T-helper 22 cell (primary cell): ENCODE measurements around the gene CBLN1.

Experiments
- DNase-seq: peaks from one replicate; pipeline ENCODE4 v3.0.0-alpha.2; 2020; ENCODE audit warnings: low read depth

Gene CBLN1

DNA sequence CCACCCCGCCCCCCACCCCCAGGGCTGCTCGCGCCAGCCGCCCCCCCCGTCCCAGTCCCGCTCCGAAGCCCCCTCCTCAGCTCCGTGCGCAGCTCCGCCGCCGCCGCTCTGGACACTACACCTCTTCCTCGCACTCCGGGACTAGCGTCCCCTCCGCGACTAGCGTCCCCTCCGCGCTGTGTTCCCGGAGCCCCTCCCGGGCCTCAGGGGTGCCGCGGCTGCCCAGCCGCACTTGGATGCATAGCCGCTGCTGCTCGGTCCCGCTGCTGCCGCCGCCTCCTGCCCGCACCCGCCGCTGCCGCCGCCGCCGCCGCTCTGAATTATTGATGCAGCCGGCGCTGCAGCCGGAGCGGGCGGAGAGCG lies at the start of gene CBLN1:
Gene CBLN1 (minus strand): TSS at position 359 of the 363 bp plus-strand sequence. CDS start 373 bp downstream, outside the sequence.
- DNase-seq = no peak

DNA sequence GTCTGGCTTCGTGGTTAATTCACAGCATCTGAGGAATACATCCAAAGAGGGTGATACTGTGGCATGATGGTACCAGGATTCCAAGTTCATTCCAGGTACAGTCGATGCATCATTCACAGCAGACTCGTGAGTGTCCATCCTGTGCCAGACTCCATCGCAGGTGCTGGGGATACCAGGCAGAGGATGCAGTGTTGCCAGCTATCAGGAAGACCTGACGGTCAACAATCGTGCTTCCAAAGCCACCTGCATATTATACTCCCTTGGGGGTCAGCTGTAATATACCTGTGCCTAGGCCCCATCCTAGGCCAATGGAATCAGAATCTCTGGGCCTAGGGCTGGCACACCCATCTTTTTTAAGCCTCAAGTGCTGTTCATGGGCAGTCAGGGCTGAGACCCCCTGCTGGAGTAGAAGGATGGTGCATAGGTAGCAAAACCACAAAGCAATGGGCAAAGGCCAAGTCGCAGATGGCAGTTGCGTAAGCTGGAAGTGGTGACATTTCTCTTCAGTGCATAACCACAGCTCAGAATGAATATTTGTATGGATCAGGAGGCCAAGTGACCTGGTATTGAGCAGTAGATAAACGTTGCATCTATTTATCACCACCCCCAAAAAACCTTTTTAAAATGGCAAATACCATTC lies 49.0 kb upstream of the CBLN1 start:
- DNase-seq = no peak

- no peak for DNase-seq
These were observed 46.7 kb upstream of the CBLN1 start for GRCh38 chr16:49328325-49328724.

DNA sequence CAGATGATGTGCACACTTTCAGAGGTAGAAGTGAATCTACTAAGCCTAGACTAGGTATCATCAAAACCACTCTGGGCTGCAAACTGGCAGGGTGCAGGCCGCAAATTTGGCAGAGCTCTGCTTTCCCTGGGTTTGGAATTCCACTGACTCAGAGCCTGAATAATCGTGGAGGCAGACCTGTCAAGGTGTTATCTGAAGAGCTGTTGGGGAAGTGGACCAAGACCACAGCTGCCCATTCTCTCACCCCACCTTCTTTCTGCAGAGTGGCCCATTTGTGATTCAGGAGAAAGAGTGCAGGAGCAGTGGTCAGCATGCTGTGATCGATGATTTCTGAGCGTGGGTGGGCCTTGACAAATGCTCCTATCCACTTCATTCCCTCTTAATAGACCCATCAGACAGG lies 45.8 kb upstream of the CBLN1 start:
- DNase-seq = no peak

- DNase-seq = no peak
These were observed 43.1 kb upstream of the CBLN1 start for GRCh38 chr16:49324703-49325102.

DNA sequence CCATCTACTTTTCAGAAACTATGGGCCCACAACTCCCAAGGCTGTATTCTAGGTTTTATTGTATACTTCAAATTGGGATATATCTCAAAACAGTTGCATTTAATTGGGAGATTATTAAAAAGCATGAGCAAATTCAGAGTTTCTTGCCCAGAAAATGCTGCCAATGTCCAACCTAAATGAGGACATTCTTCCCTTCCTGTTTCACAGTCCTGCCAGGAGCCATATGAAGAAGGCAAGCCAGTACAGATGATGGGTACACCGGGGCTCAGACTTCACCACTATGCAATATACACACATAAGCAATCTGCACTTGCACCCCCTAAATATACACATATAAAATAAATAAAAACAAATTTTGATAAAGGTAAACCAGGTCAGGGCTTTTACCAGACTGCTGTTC lies 34.0 kb upstream of the CBLN1 start:
- DNase-seq = no peak

DNA sequence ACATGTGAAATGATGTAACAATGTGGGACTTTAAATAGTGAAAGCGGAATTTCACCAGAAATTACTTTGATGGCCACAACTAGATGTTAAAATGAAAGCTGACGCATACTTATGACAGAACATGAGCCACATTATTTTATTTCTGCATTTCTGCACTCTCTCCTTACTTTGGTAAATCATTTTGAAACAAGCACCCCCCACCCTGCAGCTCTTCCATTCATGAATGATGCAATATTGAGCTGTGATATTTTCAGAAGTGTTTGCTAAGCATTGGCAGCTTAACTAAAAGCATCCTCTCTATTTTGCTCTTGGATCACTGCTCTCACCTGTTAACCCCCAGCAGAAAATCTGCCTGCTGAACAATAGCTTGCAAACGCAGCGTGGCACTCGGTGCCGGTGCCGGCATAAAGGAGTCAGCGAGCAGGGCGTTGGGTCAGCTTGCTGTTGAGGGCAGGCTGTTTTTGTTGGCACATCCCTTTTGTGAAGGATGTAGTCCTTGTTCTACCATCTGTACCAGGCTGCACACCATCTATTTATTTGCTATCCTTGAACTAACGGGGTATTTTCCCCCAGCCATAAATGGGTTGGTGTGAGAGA lies 30.8 kb upstream of the CBLN1 start:
- no peak for DNase-seq

GRCh38 chr16:49311823-49312222 lies 30.2 kb upstream of the CBLN1 start:
- DNase-seq = no peak

DNA sequence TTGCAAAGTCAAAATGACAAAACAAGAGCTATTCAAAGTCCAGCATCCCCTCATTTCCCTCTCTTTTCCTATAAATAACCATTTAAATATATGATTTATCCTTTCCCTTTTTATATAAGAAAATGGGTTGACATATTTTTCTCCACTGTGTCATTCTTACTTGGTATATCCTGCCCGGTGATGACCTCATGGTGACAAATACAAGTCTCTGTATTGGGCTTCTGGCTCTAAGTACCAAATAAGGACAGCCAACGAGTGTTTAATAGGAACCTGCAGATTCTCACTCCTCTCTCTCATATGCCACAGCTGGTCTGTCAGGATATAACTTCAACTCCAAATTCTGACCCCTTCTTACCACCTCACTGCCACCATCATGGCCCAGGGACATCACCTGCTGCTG lies 25.5 kb upstream of the CBLN1 start:
- no peak for DNase-seq

DNA sequence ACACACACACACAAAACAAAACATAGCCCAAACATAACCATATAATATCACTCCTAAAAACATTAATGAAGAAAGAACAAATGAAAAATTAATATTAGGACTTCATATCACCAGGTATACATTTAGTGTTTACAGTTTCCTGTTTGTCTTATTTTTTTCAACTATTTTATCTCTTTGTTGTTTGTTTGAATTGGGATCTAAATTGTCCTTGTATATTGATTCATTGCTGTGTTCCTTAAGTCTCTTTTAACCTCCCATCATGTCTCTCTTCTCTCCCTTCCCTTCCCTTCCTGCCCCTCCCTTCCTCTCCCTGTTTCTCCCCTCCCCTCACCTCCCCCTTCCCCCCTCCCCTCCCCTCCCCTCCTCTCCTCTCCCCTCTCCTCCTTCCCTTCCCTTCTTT lies 23.8 kb upstream of the CBLN1 start:
- no peak for DNase-seq

DNA sequence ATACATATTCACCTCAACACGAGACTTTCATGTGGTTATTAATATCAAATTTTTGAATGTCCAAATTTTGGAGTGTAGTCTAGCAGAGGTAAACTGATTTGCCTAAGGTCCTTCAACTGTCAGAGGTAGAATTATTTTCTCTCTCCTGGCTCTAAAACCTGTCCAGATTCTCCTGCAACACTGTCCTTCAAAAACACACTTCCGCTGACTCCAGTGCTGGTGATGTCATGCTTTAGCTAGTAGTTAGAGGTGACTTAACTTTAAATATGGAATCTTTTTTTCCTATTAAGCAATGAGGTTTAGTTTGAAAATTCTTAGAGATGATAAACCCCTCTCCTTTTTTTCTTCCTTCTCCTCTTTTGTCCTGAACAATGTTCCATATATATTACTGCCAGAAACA lies 10.8 kb upstream of the CBLN1 start:
- DNase-seq = no peak

DNA sequence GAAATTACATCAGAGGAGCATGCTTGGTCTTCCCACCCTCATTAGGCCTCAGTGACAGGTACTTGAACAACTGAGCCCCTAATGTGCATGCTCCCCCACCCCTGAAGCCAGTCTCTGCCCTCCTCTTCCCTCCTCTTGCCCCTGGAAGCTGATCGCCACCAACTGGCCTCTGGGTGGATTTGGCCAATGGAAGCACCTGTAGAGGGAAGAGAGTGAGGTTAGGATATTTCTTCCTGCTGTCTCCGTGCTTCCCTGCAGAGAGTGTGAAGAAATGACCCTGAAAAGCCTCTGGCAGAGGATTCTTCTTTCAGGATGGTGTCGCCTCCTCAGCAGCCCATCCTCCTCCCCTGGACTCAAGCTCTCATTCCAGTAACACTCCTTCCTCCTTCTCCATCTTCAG lies 5.9 kb upstream of the CBLN1 start:
- no peak for DNase-seq

GRCh38 chr16:49284962-49285361 lies 3.3 kb upstream of the CBLN1 start:
- DNase-seq = no peak

- no peak for DNase-seq
These were observed 1.9 kb upstream of the CBLN1 start for GRCh38 chr16:49283376-49284049.

- DNase-seq = no peak
These were observed 1.2 kb upstream of the CBLN1 start for GRCh38 chr16:49282690-49283375.

DNA sequence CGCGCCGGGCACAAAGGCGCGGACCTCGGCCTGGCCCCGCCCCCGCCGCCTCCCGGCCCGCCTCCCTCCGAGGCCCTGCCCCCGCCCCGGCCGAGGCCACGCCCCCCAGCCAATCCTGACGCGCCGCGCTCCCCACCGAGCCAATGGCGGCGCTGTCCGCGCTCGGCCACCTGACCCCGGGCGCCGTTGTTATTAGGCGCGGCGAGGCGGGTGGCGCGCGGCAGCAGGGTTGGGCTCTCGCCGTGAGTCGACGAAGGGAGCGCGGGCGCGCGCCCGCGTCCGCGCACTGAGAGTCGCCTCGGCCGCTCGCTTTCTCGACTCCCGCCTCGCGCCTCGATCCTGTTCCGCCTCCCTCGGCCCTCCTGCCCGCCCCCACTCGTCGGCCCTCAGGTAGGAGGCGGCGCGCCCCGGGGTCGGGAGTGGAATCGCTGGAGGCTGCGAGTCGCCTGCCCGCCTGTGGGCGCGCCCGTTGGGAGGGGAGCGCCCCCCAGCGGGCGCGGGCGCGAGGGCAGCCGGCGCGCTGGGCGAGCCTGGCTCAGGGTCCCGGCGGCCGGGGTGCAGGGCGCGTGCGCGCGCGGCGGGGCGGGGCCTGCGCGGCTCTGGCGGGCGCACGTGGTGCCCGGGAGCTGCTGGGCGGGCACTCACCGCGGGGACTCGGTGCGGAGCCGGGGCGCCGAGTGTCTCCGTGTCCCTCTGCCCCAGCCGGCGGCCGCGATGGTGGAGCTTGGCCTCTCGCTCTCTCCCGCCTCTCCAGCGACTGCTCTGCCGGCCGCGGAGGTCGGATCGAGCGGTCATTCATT lies 405 bp upstream of the CBLN1 start:
- no peak for DNase-seq

DNA sequence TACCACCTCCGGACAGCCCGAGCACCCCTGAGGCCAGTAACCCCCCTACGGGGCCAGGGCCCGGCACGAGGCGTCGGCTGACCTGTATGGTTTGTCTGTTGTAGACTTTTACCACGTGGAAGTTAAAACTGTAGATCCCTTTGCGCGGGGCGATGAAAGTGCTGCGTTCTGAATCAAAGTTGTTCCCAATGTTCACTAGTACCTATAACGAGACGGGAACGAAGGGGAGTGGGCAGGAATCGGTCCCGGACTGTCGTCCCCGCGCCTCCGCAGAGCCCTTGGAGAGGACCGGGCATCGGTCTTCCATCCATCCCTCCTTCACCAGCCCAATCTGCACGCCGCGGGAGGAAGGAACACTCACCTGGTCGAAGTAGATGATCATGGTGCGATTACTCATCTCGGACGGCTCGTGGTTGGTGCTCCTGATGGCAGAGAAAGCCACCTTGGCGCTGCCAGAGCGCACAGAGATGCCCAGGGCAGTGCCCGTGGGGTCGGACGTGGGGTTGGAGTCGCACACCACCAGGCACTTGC lies 732 bp downstream of the CBLN1 start:
- no peak for DNase-seq

DNA sequence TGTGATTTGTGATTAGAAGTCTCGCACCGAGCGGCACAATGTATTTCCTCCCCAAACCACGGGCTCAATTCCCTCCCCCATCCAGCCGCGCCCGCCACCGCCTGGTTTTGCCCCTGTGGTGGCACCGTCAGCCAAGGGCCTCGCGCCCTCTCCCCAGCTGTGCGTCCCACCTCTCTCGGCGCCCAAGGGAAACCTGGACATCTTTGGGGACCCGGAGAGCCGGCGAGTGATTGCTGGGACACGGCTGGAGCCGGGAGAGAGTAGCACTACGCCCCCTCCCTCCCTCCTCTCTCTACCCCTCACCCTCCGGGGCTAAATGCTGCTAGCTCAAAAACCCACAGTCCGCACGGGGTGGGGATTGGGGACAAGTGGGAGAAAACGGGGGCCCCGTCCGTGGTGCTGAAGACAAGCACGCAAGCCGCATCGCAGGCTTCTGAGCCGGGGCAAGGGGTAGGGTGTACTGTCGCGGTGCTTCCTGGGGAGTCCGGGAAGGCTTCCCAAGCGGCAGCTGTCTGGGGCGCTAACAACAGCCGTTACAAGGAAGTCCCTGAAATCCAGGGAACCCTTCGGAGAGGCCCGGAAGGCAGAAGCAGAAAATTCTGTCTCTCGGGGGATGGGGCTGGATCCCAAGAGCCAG lies 1.4 kb downstream of the CBLN1 start:
- DNase-seq = no peak

GRCh38 chr16:49278944-49279725 lies 2.5 kb downstream of the CBLN1 start:
- no peak for DNase-seq

- DNase-seq = no peak
These were observed 3.1 kb downstream of the CBLN1 start for GRCh38 chr16:49278567-49278827.
